GM19351 (cell line): Measurements from ENCODE around the gene FBLN7.
"Not testable (repeated sequence)": the region's sequence is repeated elsewhere in the genome, so short reads cannot be mapped to it uniquely, and the experiment has no call there.

ENCODE experiments used
- ATAC-seq: cut with Tn5 transposase; IDR thresholded peaks from one replicate; pipeline ENCODE4 v1.9.1; 2021; ENCODE audit warnings: mild to moderate bottlenecking, moderate library complexity; ENCODE audit not compliant: unreplicated experiment

FBLN7 gene

DNA sequence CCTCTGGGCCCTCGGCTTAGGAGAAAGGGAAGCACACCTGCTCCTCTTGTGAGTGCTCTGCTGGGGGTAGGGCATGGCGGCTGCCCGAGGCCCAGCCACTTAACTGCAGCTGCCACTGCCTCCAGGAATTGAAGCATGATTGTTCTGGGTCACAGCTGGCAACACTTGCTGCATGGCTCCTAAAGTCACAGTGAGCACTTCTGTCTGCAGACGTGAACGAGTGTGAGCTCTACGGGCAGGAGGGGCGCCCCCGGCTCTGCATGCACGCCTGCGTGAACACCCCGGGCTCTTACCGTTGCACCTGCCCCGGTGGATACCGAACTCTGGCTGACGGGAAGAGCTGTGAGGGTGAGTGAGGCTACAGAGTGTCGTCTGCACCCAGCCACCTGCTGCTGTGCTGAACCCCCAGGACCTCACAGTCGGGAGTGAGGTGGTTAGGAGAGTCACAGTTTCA lies 44.4 kb downstream of the FBLN7 start:
- no peak for ATAC-seq

DNA sequence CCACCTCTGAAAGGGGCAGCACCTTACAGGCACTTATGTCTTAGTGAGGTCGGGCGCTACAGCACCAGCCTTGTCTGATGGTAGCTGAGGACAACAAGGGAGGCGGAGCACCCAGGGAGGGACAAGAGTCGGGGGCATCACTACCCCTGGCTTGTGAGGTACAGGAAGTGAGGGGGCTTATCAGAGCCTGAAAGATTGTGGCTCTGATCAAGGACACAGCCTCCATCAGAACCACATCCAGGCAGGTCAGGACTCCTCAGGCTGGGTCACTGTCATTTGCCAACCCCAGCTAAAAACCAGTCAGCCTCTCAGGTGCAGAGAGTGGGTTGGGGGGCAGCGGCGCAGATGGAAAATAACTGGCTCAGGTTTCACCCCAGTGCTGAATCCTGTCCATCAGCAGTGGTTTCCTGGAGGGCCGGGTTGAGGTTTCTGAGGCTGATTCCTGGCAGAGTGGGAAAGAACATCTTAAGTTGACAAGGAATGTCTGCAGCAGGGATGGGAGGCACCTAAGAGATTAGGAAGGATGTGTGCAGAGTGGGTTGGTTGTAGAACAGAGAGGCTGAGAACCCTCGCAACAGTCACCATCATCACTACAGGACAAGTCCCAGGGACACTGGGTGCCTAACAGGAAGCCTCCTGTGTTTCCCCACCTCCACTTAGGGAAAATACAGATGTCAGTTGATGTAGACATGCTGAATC lies 45.3 kb downstream of the FBLN7 start:
- ATAC-seq, result no peak

DNA sequence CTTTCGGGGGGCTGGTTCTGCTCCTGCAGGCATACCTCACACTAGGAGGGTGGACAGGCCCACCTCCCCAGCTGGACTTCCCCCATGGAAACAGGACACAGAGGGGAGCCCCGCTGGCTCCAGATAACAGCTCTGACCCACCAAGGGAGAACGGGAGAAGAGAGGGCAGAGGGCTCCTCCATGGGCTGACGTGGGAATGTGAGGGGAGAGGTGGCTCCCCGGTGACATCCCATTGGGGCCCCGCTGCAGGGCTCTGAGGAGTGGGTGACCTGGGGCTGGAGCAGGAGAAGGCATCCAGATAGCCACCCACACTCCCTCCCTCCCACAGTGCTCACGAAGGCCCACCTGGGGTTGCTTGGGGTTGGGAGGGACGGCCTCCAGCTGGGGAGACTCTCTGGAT lies 45.9 kb downstream of the FBLN7 start:
- no peak for ATAC-seq

DNA sequence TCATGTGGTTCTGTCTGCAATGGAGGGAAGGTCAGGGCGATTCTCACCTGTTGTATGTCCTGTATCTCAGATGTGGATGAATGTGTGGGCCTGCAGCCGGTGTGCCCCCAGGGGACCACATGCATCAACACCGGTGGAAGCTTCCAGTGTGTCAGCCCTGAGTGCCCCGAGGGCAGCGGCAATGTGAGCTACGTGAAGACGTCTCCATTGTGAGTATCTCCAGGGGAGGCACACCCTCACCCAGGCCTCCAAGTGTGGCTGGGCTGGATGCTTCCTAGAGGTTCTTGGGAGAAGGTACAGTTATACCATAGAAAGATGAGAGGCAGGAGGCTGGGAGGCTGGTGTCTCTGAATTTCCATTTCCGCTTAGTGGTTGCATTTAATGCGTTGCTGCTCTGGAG lies 46.9 kb downstream of the FBLN7 start:
- ATAC-seq, result no peak

DNA sequence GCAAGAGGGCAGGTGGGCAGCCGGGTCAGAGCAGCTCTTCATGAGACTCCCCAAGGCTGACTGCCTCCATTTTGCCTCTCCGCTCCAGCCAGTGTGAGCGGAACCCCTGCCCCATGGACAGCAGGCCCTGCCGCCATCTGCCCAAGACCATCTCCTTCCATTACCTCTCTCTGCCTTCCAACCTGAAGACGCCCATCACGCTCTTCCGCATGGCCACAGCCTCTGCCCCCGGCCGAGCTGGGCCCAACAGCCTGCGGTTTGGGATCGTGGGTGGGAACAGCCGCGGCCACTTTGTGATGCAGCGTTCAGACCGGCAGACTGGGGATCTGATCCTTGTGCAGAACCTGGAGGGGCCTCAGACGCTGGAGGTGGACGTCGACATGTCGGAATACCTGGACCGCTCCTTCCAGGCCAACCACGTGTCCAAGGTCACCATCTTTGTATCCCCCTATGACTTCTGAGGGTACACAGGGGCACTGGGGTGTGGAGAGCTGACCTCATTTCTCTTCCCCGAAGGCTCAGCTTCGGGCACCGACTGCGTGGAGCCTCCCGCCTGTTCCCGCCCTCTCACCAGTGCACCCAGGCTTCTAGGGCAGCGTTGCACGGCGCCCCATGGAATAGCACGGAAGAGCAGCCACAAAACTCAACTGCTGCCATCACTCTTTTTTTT lies 49.0 kb downstream of the FBLN7 start:
- ATAC-seq, result no peak

DNA sequence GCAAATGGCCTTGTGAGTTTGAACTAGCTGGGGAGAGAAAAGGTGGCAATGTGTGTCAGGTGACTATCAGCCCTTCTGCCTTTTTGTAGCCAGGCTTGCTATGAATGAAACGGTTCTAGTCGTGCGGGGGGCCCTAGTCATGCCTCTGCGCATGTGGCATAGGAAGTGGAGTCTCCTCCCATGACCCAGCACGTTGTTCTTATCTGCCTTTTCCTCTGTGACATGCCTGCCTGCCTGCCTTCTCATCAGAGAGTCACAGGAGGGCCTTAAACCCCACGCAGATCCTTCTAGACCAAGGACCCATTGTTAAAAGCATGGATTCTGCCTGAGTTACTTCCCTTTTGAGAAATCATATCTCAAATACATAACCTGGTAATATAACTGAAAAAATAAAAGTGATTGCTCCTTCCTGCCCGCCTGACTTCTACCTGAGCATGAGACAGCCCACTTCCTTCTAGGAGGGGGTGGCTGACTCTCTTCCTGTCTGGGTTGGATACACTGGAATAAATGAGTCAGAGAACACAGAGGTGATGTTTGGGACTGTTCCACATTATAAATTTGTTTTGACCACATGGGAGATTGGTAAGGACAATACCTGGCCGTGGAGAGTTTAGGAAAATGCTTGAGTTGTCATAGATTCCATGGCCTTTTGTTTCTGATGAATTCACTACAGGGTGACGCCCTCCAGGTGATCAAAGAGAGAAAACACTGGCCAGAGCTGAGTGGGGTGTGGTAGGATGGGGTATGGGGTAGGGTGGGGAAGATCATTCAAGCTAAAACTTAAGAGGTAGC lies 49.8 kb downstream of the FBLN7 start:
- no peak for ATAC-seq

DNA sequence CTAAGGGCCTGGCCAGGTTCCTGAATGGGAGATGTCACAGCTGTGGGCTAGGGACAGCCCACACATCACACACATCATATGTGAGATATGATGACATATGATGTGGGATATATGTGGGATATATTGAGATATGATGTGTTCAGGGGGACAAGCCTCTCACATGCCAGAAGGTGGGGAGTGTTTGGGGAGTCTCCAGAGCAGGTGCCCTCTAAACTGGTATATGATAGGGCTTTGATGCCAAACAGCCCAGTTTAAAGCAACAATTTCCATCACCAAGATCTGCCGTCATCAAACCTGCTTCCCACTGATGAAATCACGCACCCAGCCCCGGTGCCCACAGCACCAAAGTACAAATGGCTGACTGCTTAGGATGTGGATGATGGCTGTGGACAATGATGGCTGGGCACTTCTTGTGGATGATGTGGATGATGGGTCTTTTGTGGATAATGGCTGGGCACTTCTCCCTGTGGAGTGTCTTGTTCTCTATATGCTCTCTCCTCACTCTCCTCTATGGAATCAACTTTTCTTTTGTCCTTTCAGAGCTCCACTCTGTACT lies 50.9 kb downstream of the FBLN7 start:
- no peak for ATAC-seq

DNA sequence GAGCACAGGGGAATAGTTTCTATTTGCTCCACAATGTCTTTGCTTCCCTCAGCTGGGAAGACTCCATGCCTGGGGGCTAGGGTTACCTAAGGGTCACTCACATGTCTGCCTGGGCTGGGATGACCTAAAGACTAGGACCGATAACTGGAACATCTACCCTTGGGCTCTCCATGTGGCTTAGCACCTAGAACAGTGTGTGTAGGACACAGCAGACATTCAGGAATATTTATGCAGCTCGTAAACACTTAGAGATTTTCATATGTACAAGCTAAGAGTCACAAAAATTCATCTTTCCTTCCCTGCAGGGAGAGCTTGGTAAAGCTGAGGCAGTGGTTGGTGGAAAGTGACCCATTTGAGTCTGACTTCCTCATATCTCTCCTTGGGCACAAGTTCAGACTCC lies 55.8 kb downstream of the FBLN7 start:
- ATAC-seq, result no peak

DNA sequence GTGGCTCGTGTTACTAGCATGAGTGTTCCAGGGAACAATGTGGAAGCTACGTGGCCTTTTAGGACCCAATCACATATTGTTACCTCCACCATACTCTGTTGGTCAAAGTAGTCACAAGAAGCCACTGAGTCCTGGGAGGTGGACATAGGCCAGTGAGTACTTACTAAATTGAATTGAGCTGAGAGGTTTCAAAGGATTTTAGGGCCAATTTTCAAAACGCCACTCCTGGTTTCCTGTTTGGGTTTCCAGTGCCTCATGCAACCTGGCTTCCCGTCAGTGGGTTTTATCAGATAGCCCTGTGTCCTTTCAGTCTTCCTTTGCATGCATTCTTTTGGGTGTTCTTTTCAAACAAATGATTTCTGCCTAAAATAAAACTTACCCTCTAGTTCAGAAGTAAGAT lies 56.3 kb downstream of the FBLN7 start:
- ATAC-seq, result no peak

DNA sequence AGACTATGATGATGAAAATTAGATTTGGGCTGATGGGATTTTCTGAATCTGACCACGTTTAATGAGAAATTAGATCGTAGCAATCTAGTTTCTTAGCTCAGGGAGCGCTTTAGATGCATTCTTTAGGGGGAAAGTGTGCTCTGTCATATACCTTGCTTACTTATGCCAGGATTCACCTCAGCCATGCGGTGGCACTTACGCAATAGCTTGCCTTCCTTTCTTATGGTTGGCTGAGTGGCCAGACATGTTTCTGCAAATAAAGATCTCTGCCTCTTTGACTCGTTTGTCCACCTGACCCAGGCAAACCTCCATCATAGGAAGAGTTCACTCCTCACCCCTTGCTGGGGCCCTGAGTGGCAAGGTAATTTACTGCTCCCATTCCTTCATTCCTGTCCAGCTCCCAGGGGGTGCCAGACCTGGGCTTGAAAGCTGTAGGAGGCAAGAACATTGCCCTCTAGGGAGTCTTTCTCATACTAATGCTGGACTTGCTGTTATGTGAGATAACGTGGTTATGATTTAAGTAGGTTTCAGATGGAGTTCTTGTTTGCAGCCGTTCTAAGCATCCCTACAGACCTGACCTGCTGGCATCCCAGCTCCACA lies 57.1 kb downstream of the FBLN7 start:
- ATAC-seq, result no peak

DNA sequence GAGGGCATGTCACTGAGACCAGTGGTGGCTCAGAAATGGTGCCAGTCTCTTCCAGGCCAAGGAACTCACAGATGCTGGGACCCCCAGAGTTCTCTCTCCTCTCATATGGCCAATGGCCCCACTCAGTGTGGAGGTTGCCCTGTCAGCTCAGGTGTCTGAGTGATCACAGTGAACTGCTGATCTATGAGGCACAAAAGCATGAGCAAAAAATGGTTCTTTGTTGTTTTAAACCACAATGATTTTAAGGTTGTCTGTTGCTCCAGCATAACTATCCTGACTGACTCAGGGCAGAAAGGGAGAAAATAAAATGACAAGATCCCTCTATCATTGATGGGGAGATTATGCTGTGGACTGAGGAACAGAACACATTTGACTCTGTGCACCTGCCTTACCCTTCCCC lies 57.8 kb downstream of the FBLN7 start:
- ATAC-seq, result no peak

DNA sequence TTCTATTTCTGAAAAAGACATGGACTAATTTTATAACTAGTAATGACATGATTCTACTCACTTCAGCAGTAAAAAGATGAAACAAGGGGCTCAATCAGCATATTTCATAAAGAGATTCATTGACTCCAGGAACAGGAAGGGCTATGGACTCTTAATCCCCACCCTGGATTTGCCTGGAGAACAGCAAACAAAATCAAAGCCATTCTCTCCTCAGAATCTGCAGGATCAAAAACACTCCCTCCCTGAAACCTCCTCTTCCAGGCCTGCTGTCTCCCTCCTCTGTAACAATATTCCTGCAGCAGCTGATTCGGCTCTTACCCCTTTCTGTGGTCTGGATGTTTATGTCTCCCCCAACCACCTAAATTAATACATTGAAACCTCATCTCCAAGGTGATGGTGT lies 59.7 kb downstream of the FBLN7 start:
- ATAC-seq, result no peak

DNA sequence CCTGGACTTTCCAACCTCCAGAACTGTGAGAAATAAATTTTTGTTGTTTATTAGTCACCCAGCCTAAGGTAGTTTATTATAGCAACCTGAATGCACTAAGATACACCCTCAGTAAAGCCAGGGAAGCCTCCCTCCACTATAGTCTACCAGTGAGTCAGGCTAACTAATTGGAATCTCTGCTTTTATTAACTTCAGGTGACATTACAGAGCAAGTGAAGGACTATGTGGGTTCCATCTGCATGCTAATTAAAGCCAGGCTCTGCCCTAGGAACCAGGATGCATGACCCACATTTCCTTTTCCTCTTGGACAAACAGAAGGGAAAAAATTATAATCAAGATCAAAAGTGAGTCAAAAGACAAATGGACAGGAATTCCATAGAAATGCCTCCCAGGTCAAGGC lies 60.6 kb downstream of the FBLN7 start:
- no peak for ATAC-seq

DNA sequence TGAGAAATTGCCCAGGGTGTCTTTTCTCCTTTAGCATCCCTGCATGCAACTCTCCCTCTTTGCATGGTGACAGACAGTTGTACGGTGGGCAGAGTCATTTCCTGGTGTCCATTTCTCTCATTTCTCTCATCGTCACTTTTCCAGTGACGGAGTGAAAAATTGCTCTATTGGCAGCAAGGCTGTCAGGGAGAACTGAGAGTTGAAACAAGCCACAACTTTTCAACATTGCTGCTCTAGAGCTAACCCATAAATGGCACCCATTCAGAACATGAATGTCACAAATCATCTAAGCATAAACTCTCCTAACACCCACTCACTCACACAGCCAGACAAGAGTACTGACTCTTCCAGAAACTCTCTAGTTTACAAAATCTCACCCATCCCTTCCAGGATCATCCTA lies 61.0 kb downstream of the FBLN7 start:
- no peak for ATAC-seq

DNA sequence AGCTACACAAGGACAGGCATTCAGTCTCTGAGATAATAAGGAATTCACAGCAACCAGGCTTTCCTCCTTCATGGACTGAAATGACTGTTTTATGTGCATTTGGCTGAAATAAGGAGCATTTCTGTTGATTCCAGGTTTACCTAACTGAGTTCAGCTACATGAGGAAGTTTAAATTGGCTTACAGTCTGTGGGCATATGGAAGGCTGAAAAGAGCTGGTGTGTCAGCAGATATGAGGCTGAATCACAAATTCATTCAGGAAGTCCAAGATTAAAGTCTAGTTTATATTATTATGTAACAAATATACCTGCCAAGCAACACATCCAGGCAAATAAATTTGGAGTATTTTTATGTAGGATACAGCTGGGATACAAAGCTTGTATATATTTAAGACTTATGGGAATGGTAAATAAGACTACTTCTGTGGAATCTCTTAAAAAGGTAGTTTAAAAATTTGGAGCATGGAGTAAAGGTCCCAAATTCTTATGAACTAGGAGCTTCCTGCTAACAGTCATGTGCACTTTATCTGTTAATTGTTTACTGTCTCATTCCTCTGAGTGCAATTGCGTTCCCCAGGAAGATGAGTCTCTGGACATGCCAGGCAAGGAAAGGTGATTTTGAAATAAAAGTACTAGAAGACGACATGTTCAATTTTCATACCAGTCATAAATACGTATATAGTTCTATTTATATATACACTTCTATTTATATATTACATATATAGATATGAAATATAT lies 63.7 kb downstream of the FBLN7 start:
- ATAC-seq, result no peak

DNA sequence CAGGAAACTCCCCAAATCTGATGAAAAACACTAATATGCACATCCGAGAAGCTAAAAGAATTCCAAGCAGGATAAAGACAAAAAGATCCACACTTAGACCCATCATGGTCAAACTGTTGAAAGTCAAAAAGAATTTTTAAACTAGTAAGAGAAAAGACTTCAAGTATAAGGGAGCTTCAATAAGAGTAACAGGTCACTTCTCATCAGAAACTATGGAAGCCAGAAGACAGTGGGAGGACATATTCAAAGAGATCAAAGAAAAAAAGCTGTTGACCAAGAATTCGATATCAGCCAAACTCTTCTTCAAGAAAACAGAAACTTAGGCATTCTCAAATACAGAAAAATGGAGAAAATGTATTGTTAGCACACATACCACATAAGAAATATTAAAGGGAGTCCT lies 66.2 kb downstream of the FBLN7 start:
- ATAC-seq, result no peak

DNA sequence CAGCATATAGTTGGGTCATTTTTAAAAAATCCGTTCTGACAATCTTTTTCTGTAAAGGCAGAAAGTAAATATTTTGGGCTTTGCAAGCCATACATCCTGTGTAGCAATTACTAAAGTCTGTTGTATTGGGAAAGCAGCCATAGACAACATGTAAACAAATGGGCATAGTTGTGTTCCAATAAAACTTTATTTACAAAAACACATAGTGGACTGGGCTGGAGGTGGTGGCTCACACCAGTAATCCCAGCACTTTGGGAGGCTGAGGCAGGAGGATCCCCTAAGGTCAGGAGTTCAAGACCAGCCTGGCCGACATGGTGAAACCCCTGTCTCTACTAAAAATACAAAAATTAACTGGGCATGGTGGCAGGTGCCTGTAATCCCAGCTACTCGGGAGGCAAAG lies 69.7 kb downstream of the FBLN7 start:
- not testable (repeated sequence) for ATAC-seq

DNA sequence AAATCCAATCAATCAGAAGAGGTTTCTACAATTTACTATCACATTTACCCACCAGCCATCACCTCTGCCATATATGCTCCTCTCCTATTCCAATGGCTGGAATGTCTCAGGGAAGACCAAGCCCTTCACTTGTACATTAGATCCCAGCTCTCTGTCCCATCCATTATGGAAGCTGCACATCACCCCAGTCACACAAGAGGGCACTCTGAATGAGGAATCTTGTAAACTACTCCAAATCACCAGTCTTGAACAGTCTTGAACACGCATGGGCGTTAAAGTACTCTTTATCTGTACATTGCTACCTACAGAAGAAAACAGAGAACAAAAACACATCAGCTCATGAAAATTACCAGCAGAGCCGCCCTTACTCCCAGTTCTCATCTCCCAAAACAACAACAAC lies 78.0 kb downstream of the FBLN7 start:
- ATAC-seq, result no peak

DNA sequence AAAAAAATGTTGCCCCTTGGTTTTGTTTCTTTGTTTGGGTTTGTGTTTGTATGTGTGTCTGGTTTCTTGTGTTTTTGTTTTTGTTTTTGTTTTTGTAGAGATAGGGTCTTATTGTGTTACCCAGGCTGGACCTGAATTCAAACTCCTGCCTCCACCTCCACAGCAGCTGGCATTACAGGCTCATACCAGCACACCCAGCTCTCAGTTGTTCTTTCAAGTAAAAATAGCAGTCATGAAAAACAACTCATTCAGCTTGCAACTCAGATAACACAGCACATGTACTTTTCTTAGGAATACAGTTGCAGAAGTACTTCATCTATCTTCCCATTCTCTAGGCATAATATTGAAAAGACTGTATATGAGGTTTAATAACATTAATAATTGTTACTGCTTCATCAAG lies 79.7 kb downstream of the FBLN7 start:
- no peak for ATAC-seq

DNA sequence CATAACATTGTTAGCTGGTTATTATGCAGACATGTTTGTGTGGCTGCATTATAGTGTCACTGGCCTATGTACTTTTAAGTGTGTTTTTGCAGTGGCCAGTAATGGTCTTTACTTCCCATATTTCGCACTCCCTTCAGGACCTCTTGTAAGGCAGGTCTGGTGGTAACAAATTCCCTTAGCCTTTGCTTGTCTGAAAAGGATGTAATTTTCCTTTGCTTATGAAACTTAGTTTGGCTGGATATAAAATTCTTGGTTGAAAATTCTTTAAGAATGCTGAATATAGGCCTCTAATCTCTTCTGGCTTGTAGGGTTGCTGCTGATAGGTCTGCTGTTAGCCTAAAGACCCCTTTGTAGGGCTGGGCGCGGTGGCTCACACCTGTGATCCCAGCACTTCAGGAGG lies 82.0 kb downstream of the FBLN7 start:
- no peak for ATAC-seq

DNA sequence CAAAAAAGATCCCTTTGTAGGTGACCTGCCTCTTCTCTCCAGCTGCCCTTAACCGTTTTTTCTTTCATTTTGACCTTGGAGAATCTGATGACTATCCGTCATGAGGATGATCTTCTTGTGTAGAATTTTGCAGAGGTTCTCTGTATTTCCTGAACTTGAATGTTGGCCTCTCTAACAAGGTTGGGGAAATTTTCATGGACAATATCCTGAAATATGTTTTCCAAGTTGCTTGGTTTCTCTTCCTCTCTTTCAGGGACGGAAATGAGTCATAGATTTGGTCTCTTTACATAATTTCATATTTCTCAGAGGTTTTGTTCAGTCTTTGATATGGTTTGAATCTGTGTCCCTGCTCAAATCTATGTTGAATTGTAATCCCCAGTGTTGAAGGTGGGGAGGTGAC lies 82.6 kb downstream of the FBLN7 start:
- ATAC-seq, result no peak
